Keratinocyte (primary cell): ENCODE data around the gene SLN. TPM values are rescaled to one million over a fixed set of nuclear protein-coding genes. Genes with fewer than 3 reads are reported as not detected.

Experiments
- DNase-seq: peaks from one replicate; pipeline ENCODE4 v3.0.0-alpha.2; 2011; ENCODE audit warnings: low read depth, missing footprints, low spot score
- FAIRE-seq: peaks from 2 replicates; lab custom pipeline; 2011; peaks lifted over from hg19 to GRCh38; lab: Jason Lieb, UNC
- H2AFZ ChIP-seq: 2 replicates; pipeline ENCODE4 v1.6.0; 2012; ENCODE audit warnings: low read length, control low read depth, inconsistent platforms; ENCODE audit not compliant: control insufficient read depth
- H3K27ac ChIP-seq: 2 replicates; pipeline ENCODE4 v1.5.1; 2011; ENCODE audit warnings: low read length; ENCODE audit not compliant: control insufficient read depth, insufficient read depth
- H3K27me3 ChIP-seq: 3 replicates; pipeline ENCODE4 v1.6.0; 2011; ENCODE audit warnings: low read length; ENCODE audit not compliant: control insufficient read depth, insufficient read depth; ENCODE audit errors: extremely low read depth
- H3K36me3 ChIP-seq, 2 experiments: 2 replicates in 1 of 2; 3 replicates in 1 of 2; pipeline ENCODE4 v1.5.1; 2011; ENCODE audit warnings: low read length in 2 of 2, mild to moderate bottlenecking in 1 of 2; ENCODE audit not compliant: control insufficient read depth in 2 of 2, insufficient read depth in 2 of 2; ENCODE audit errors: extremely low read depth in 1 of 2
- H3K4me1 ChIP-seq: 3 replicates; pipeline ENCODE4 v1.5.1; 2011; ENCODE audit warnings: low read length; ENCODE audit not compliant: control insufficient read depth, insufficient read depth; ENCODE audit errors: extremely low read depth
- H3K4me2 ChIP-seq: 3 replicates; pipeline ENCODE4 v1.6.0; 2011; ENCODE audit warnings: low read depth, low read length; ENCODE audit not compliant: control insufficient read depth, insufficient read depth; ENCODE audit errors: extremely low read depth
- H3K4me3 ChIP-seq, 3 experiments: fragments of 200-600 bp in 1 of 3; sonication (generic) in 1 of 3; 2 replicates in 2 of 3; 3 replicates in 1 of 3; pipeline ENCODE4 v1.5.1; 2011 to 2016; ENCODE audit warnings: low read length in 3 of 3, mild to moderate bottlenecking in 3 of 3, control low read depth in 2 of 3, inconsistent platforms in 1 of 3, low read depth in 1 of 3, mixed read lengths in 1 of 3, mixed run types in 1 of 3, moderate library complexity in 1 of 3; ENCODE audit not compliant: control insufficient read depth in 2 of 3, insufficient read depth in 2 of 3; ENCODE audit errors: extremely low read depth in 1 of 3
- H3K79me2 ChIP-seq: 2 replicates; pipeline ENCODE4 v1.6.0; 2012; ENCODE audit warnings: low read length; ENCODE audit not compliant: control insufficient read depth, insufficient read depth
- H3K9ac ChIP-seq: 3 replicates; pipeline ENCODE4 v1.6.0; 2011; ENCODE audit warnings: low read length; ENCODE audit not compliant: control insufficient read depth, insufficient read depth; ENCODE audit errors: extremely low read depth
- H3K9me1 ChIP-seq: 3 replicates; pipeline ENCODE4 v1.6.0; 2011; ENCODE audit warnings: low read length; ENCODE audit not compliant: control insufficient read depth, insufficient read depth; ENCODE audit errors: extremely low read depth
- H3K9me3 ChIP-seq: 2 replicates; pipeline ENCODE4 v1.5.1; 2012; ENCODE audit warnings: low read depth, low read length; ENCODE audit not compliant: control insufficient read depth
- H4K20me1 ChIP-seq: 3 replicates; pipeline ENCODE4 v1.6.0; 2011; ENCODE audit warnings: low read length; ENCODE audit not compliant: control insufficient read depth, insufficient read depth; ENCODE audit errors: extremely low read depth
- CTCF ChIP-seq, 3 experiments: IDR thresholded peaks in 1 of 3; conservative IDR thresholded peaks in 1 of 3; optimal IDR thresholded peaks in 1 of 3; 2 replicates in 2 of 3; 3 replicates in 1 of 3; pipeline versions ENCODE3 to v1.5.1; 2011; ENCODE audit warnings: low read length in 3 of 3, mild to moderate bottlenecking in 3 of 3, moderate library complexity in 2 of 3, control low read depth in 1 of 3, inconsistent platforms in 1 of 3; ENCODE audit not compliant: insufficient read depth in 2 of 3; ENCODE audit errors: extremely low read depth in 1 of 3
- EZH2 ChIP-seq: IDR thresholded peaks from one replicate; pipeline ENCODE4 v1.6.1; 2012; ENCODE audit warnings: inconsistent platforms, mild to moderate bottlenecking, low read length, moderate library complexity
- dilution Hi-C: fragments of 300-500 bp; cut with MboI; formaldehyde crosslinking; loops from one replicate; pipeline ENCODE4 v1.7.0; 2020; ENCODE audit warnings: low sequenced_read_pairs; ENCODE audit not compliant: extremely low pct_ligation_motif_present
- polyA plus RNA-seq, 5 experiments: library from polyadenylated mRNA; depleted of rRNA in 3 of 5; stranded (reverse) in 3 of 5; stranded (forward) in 1 of 5; unstranded in 1 of 5; fragments of >200 nt; gene quantifications; 1 replicate in 1 of 5; 2 replicates in 3 of 5; 3 replicates in 1 of 5; pipeline versions ENCODE4 v1.2.1 to v1.2.3, GENCODE V29; 2011 to 2012; ENCODE audit warnings: missing spikeins in 2 of 5, low read depth in 1 of 5, low replicate concordance in 1 of 5

SLN gene
- polyA plus RNA-seq, 1 donor (not counting 4 experiments of a cell fraction or from before 2014, with no cell fraction given) = 0.12 TPM

- no peak overlapping the region for H2AFZ ChIP-seq
- H3K36me3 ChIP-seq = no peaks in the 10 kb centered on the region
- H3K9ac ChIP-seq = no peak overlapping the region
- H4K20me1 ChIP-seq = no peaks in the 10 kb centered on the region
- no peaks in the 10 kb centered on the region for H3K9me1 ChIP-seq
- no peaks in the 10 kb centered on the region for H3K79me2 ChIP-seq
- no peak overlapping the region for H3K27ac ChIP-seq
- dilution Hi-C loops = no loop called here
- no peaks in the 10 kb centered on the region for H3K27me3 ChIP-seq
- no peaks in the 10 kb centered on the region for H3K9me3 ChIP-seq
- H3K4me1 ChIP-seq = peaks cover 14% of the 10 kb centered on the region
- no peak for TF ChIP-seq CTCF (optimal IDR thresholded peaks at IDR 0.05 in 1 of 3, IDR thresholded peaks at IDR 0.05 in 1 of 3, conservative IDR thresholded peaks at IDR 0.05 in 1 of 3; ENCODE audit: extremely low read depth in 1 of 3, insufficient read depth in 2 of 3, low read length in 3 of 3)
- TF ChIP-seq EZH2 = no peak
- DNase-seq (no peak), FAIRE-seq (no peak)
- H3K4me2 ChIP-seq = no peak overlapping the region
- H3K4me3 ChIP-seq = no peak overlapping the region
Observed at GRCh38 chr11:107702109-107702660, 9.7 kb downstream of the SLN start.

- FAIRE-seq (peak; percentile 26), DNase-seq (no peak)
- no peaks in the 10 kb centered on the region for H3K36me3 ChIP-seq
- TF ChIP-seq CTCF (optimal IDR thresholded peaks at IDR 0.05 in 1 of 3, IDR thresholded peaks at IDR 0.05 in 1 of 3, conservative IDR thresholded peaks at IDR 0.05 in 1 of 3; ENCODE audit: extremely low read depth in 1 of 3, insufficient read depth in 2 of 3, low read length in 3 of 3) (no peak), EZH2 (no peak)
- no peak overlapping the region for H3K27ac ChIP-seq
- peaks cover 12% of the 10 kb centered on the region for H3K4me1 ChIP-seq
- no peaks in the 10 kb centered on the region for H4K20me1 ChIP-seq
- H3K9me3 ChIP-seq = no peaks in the 10 kb centered on the region
- no peaks in the 10 kb centered on the region for H3K27me3 ChIP-seq
- H3K79me2 ChIP-seq = no peaks in the 10 kb centered on the region
- no peak overlapping the region for H2AFZ ChIP-seq
- H3K4me2 ChIP-seq = no peak overlapping the region
- no peak overlapping the region for H3K4me3 ChIP-seq
- dilution Hi-C loops = no loop called here
- no peaks in the 10 kb centered on the region for H3K9me1 ChIP-seq
- no peak overlapping the region for H3K9ac ChIP-seq
Observed at GRCh38 chr11:107699371-107700285, 12.2 kb downstream of the SLN start.
